HG03066 (cell line): ENCODE data around the gene TTK.
"Not testable (repeated sequence)": the region's sequence is repeated elsewhere in the genome, so short reads cannot be mapped to it uniquely, and the experiment has no call there.

ENCODE experiments used
- ATAC-seq: cut with Tn5 transposase; IDR thresholded peaks from one replicate; pipeline ENCODE4 v1.9.1; 2021; ENCODE audit warnings: low read depth; ENCODE audit not compliant: unreplicated experiment

The TTK gene

DNA sequence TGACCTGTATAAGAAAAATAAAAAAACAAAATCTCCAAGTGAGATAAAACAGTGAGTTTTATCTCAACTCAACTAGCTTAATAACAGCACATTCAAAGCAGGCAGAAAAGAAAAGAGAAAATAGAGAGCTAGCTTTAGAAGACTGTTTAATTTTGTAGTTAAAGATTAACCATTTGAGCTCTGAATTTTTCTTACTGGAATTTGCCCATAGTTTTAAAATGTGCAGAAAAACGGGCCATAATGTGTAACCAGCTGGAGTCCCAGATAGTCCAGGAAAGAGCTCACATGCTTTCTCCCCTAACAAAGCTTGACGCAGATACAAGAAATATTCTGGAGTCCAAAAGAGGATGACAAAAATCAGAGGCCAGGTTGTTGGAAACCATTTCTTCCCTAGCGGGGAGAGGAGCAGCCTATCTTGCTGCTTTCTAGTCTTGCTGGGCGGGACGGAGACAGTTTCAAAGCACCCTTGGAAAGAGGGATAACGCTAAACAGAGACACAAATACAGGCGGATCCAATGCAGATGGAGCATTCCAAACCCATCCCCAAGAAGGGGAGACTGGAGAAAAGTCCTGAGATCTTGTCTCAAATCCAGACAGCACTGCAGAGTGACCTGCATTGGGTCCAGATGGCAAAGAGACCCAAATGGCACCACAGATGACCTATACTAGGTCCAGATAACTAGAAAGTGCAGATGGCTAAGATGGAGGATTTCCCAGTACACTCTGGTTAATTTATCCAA lies 16.1 kb downstream of the TTK start:
- ATAC-seq, result no peak

DNA sequence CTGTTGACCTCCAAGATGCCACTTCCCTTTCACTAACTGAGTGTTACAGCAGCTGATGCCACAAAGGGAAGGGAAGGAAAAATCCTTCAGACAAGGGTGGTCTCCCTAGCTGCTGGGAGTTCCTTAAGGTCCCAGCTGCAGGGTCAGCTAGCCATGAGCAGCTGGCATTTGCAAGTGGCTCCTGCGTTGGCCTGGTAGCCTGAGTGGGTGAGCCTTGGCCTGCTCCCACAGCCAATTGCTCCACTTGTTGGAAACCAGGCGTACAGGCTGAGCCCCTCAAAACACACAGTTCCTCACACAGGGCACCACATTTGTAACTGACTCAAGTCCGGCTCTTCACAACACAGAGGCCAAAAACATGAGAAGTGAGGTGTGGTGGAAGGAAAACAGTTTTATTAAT lies 16.7 kb downstream of the TTK start:
- ATAC-seq, result no peak

DNA sequence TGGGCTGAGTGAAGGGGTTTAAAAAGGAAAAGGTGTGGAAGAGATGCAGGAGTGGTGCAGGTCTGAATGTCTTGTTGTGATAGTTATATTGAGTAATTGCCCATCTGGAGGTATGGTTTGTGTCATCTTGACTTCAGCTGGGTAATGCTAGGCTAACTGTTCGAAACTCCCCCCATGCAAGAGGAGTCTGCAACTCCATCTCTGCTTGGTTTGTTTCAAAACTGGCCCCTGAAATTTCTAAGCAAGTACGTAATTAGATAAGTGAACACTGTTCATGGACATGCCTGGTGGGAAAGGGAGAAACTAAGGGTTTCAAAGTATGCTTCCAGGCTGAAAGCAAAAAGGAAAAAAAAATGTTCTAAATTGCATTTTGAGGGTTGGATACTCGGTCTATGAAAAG lies 17.1 kb downstream of the TTK start:
- ATAC-seq, result no peak

DNA sequence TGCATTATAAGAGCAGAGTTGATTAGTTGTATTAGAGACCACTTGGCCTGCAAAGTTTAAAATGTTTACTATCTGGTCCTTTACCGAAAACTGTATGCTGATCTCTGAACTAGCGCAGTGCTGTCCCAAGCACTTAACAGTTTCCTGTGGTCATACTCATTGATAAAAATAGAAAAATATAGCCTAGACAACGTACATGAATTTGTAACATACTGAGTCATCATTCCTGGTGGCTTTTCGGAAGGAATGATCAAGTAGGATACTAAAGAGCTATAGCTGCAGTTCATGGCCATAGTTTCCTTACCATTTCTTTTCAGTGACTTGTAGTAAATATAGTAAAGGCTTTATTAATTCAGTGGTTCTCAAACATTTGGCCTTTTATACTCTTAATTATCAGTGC lies 18.4 kb downstream of the TTK start:
- ATAC-seq, result no peak

DNA sequence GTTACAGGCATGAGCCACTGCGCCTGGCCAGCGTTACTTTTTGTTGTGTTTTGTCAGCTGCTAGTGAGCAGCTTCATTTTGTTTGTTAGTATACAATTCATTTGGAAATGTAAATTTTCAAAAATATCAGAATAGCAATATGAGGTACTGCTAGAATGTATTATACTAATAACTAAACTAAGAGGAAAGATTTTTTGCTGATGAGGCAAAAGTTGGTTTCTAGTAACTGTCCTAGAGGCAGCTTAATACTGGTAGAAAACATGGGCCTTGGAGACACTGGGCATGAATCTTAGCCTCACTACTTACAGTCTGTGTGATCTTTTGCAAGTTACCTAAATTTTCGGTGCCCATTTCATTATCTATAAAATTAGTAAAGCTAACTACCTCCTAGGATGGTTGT lies 24.1 kb downstream of the TTK start:
- no peak for ATAC-seq

DNA sequence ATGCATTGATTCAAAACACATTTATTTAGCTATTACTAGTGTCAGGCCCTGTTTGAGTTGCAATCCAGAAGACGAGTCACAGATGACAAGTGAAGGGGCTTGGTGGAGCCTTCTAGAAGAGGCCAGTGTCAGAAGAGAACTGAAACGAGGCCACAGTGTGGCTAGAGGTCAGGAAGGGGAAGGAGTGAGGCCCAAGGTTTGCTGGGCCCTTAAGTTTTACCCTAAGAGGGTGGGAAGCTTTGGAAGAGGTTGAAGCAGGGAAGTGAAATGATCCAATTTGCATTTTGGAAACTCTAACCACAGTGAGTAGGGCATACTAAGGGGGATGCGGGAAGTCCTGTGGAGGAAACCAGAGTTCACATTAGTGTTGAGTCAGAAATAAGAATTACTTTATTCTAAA lies 25.0 kb downstream of the TTK start:
- ATAC-seq, result peak; percentile 69

DNA sequence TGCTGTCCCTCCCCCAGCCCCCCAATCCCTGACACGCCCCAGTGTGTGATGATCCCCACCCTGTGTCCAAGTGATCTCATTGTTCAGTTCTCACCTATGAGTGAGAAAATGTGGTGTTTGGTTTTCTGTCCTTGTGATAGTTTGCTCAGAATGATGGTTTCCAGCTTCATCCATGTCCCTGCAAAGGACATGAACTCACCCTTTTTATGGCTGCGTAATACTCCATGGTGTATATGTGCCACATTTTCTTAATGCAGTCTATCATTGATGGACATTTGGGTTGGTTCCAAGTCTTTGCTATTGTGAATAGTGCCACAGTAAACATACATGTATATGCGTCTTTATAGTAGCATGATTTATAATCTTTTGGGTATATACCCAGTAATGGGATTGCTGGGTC lies 43.8 kb downstream of the TTK start:
- not testable (repeated sequence) for ATAC-seq

DNA sequence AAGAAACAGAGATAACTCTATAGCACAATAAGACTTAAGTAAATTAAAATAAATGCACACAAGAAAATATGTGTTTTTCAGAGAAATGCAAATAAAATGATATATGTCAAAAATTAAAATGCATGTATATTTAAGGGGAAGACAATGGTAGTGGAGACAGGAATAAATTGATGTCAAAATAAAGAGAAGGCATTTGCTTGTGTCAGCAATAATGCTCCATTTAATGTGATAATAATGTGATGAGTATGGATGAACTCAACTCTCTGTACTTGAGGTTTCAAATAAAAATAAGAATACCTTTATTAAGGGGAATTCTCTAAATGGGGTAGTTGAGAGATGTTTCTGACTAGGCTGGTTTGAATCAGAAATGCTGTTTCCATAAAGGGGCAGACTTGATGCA lies 56.3 kb downstream of the TTK start:
- no peak for ATAC-seq

DNA sequence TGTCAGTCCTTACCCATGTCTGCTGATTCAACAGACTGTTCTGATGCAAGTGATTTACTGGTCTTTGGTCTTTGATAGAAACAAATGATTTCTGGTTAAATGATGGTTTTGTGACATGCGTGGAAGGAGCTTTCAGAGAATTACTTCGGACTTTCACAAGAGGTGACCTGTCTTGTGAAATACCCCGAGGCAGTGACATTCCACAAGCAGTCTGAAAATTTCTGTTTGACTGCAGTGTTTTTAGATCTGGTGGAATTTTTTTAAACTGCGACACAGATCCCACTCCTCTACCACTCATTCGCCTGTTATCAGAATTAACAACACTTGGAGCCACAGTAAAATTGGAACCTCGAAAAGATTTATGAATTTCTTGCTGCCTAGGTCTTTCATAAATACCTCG lies 63.7 kb downstream of the TTK start:
- ATAC-seq, result not testable (repeated sequence)

DNA sequence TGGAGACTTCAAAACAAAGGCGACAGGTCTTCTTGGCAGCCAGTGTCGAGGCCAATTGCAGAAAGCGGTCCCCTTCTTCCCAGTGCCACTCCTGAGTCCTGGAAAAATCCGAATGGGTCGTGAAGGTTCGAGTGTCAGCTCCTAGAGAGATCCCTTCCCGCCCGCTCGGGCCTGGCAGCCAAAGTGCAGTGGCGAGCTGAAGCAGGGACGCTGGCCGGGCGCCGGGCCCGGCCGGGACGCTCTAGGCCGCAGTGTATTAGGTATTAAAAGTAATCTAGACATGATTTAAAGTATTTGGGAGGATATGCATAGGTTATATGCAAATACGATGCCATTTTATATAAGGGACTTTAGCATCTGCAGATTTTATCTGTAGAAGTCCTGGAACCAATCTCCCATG lies 66.0 kb downstream of the TTK start:
- not testable (repeated sequence) for ATAC-seq

DNA sequence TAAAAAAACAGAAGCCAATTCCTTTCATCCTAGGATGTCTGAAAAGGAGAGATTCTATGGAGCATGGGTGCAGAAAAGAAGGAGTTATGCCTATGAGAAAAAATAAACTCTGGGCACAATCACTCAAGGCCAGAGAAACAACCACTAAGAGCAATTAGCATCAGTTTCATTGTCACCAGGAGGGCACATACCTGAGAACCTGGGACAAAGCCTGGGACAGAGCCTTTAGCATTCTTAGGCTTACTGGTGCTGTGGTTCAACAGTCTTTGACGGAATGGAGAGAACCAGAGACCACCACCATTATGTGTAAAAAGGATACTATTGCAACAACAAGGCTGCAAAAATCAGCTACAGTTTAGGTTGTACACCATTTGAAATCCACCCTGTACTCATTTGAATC lies 72.6 kb downstream of the TTK start:
- ATAC-seq, result no peak

DNA sequence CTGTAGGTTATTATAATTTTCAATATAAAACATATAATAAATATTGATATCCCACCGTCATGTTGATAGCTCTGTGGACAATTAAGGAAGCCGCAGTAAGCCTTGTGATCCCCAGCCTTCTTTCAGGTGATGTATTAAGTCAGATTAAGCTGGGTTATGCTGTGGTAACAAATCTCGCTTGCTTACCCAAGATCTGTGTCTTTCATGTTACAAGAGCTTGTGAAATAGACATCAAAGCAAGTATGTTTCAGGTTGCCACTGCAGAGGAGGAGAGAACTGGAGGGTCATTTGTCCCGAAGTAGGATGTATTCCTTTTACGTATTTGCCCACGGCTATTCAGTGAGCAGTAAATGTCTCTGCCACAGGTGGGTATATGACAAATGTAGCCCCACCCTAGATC lies 84.2 kb downstream of the TTK start:
- ATAC-seq, result no peak

DNA sequence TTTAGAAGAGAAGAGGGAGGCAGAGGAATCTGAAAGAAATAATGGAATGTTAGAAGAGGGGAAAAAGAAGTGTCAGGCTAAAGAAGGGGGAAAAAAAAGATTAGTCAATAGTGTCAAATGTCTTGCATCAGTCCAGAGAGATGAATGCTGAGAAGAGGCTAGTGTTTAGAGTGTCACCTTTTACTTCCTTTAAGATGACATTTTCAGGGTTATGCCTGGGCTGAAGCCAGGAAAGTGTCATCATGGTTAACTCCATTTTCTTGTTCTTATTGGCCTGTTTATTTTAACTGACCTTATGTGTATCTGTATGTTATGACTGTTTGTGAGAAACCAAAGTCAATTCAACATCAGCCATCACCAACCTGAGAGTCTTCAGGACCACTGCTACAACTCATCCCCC lies 87.1 kb downstream of the TTK start:
- ATAC-seq, result no peak
